ENCODE data around the gene RDH5.

RDH5 gene

GRCh38 chr12:55681142-55682077, 38.8 kb upstream of the RDH5 start:
- Histone ChIP-seq H3K4me3 (ENCODE audit: low read length, poor library complexity, severe bottlenecking) (peak overlapping the region; percentile 72), H3F3A (ENCODE audit: low read depth) (no peaks in the 10 kb centered on the region), H2AFZ (ENCODE audit: low read length) (peak overlapping the region; percentile 78)

GRCh38 chr12:55682087-55682796, 38.0 kb upstream of the RDH5 start:
- TF ChIP-seq EZH2phosphoT487 (IDR thresholded peaks at IDR 0.05; ENCODE audit: borderline replicate concordance) (no peak), CTCF (conservative IDR thresholded peaks at IDR 0.05; ENCODE audit: low read length) (no peak)
- Histone ChIP-seq H3K36me3 (ENCODE audit: insufficient read depth, low read length) (no peaks in the 10 kb centered on the region), H3K9me3 (ENCODE audit: insufficient read depth, low read depth, low read length) (no peaks in the 10 kb centered on the region), H3K27me3 (ENCODE audit: insufficient read depth, low read length, poor library complexity, severe bottlenecking) (no peaks in the 10 kb centered on the region), H2AFZ (ENCODE audit: low read length) (peak overlapping the region; percentile 78), H3K9ac (ENCODE audit: low read depth, low read length, poor library complexity, severe bottlenecking) (peak overlapping the region; percentile 66), H4K20me1 (ENCODE audit: insufficient read depth, low read length, poor library complexity, severe bottlenecking) (no peaks in the 10 kb centered on the region), H3F3A (ENCODE audit: low read depth) (no peaks in the 10 kb centered on the region), H3K4me3 (ENCODE audit: low read length, poor library complexity, severe bottlenecking) (peak overlapping the region; percentile 72), H3K79me2 (ENCODE audit: insufficient read depth, low read length) (peaks cover 15% of the 10 kb centered on the region; the same call in 1 of the 2 replicates), H3K9me2 (replicated peaks; ENCODE audit: low read depth, low read length) (no peaks in the 10 kb centered on the region), H3K4me1 (ENCODE audit: insufficient read depth, low read length, poor library complexity, severe bottlenecking) (peaks cover 23% of the 10 kb centered on the region), H3K4me2 (ENCODE audit: low read depth, low read length, poor library complexity, severe bottlenecking) (peak overlapping the region; percentile 75)

More at GRCh38 chr12:55681142-55682077, 38.8 kb upstream of the RDH5 start:
- no peaks in the 10 kb centered on the region for H3K27me3 ChIP-seq (ENCODE audit: insufficient read depth, low read length, poor library complexity, severe bottlenecking)
- H3K79me2 ChIP-seq (ENCODE audit: insufficient read depth, low read length), result peaks cover 15% of the 10 kb centered on the region; the same call in 1 of the 2 replicates
- H4K20me1 ChIP-seq (ENCODE audit: insufficient read depth, low read length, poor library complexity, severe bottlenecking), result no peaks in the 10 kb centered on the region
- H3K4me1 ChIP-seq (ENCODE audit: insufficient read depth, low read length, poor library complexity, severe bottlenecking), result peaks cover 23% of the 10 kb centered on the region
- H3K9me3 ChIP-seq (ENCODE audit: insufficient read depth, low read depth, low read length), result no peaks in the 10 kb centered on the region
- H3K9ac ChIP-seq (ENCODE audit: low read depth, low read length, poor library complexity, severe bottlenecking), result peak overlapping the region; percentile 66
- no peaks in the 10 kb centered on the region for H3K9me2 ChIP-seq (replicated peaks; ENCODE audit: low read depth, low read length)
- H3K36me3 ChIP-seq (ENCODE audit: insufficient read depth, low read length), result no peaks in the 10 kb centered on the region
- peak overlapping the region; percentile 75 for H3K4me2 ChIP-seq (ENCODE audit: low read depth, low read length, poor library complexity, severe bottlenecking)
- TF ChIP-seq CTCF (conservative IDR thresholded peaks at IDR 0.05; ENCODE audit: low read length), result peak; percentile 57
- TF ChIP-seq EZH2phosphoT487 (IDR thresholded peaks at IDR 0.05; ENCODE audit: borderline replicate concordance), result no peak

- no peaks in the 10 kb centered on the region for H3K9me3 ChIP-seq (ENCODE audit: insufficient read depth, low read depth, low read length)
- TF ChIP-seq CTCF (conservative IDR thresholded peaks at IDR 0.05; ENCODE audit: low read length) (no peak), EZH2phosphoT487 (IDR thresholded peaks at IDR 0.05; ENCODE audit: borderline replicate concordance) (no peak)
- peak overlapping the region; percentile 22 for H3K4me3 ChIP-seq (ENCODE audit: low read length, poor library complexity, severe bottlenecking)
- peak overlapping the region; percentile 75 for H3K4me2 ChIP-seq (ENCODE audit: low read depth, low read length, poor library complexity, severe bottlenecking)
- no peak overlapping the region for H2AFZ ChIP-seq (ENCODE audit: low read length)
- H3K27me3 ChIP-seq (ENCODE audit: insufficient read depth, low read length, poor library complexity, severe bottlenecking), result no peaks in the 10 kb centered on the region
- H3K9me2 ChIP-seq (replicated peaks; ENCODE audit: low read depth, low read length), result no peaks in the 10 kb centered on the region
- peaks cover 23% of the 10 kb centered on the region for H3K4me1 ChIP-seq (ENCODE audit: insufficient read depth, low read length, poor library complexity, severe bottlenecking)
- peaks cover 15% of the 10 kb centered on the region; the same call in 1 of the 2 replicates for H3K79me2 ChIP-seq (ENCODE audit: insufficient read depth, low read length)
- H3K36me3 ChIP-seq (ENCODE audit: insufficient read depth, low read length), result no peaks in the 10 kb centered on the region
- no peaks in the 10 kb centered on the region for H4K20me1 ChIP-seq (ENCODE audit: insufficient read depth, low read length, poor library complexity, severe bottlenecking)
- H3F3A ChIP-seq (ENCODE audit: low read depth), result no peaks in the 10 kb centered on the region
- peak overlapping the region; percentile 21 for H3K9ac ChIP-seq (ENCODE audit: low read depth, low read length, poor library complexity, severe bottlenecking)
Observed at GRCh38 chr12:55683676-55684075, 36.5 kb upstream of the RDH5 start.

Data from Loucy (cell line).